ENCODE data around the gene RPL36.

GRCh38 chr19:5696196-5697021, 6.3 kb downstream of the RPL36 start:
- TF ChIP-seq PATZ1 (CRISPR knock-in tag; IDR thresholded peaks at IDR 0.05; ENCODE audit: borderline replicate concordance) (no peak), ISL1 (CRISPR knock-in tag; IDR thresholded peaks at IDR 0.05) (no peak), ARNTL (CRISPR knock-in tag; IDR thresholded peaks at IDR 0.05; ENCODE audit: borderline replicate concordance, low read depth) (no peak), ZFP30 (CRISPR knock-in tag; IDR thresholded peaks at IDR 0.05) (no peak), PPARA (CRISPR knock-in tag; IDR thresholded peaks at IDR 0.05; ENCODE audit: borderline replicate concordance) (no peak), BACH2 (CRISPR knock-in tag; IDR thresholded peaks at IDR 0.05; ENCODE audit: borderline replicate concordance) (no peak), ZNF565 (CRISPR knock-in tag; conservative IDR thresholded peaks at IDR 0.05; ENCODE audit: low read depth) (no peak), ZNF70 (CRISPR knock-in tag; IDR thresholded peaks at IDR 0.05) (no peak), OSR1 (CRISPR knock-in tag; IDR thresholded peaks at IDR 0.05) (no peak), ZFP3 (CRISPR knock-in tag; IDR thresholded peaks at IDR 0.05) (no peak), CREB5 (CRISPR knock-in tag; IDR thresholded peaks at IDR 0.05; ENCODE audit: low read depth) (no peak), TSHZ2 (CRISPR knock-in tag; IDR thresholded peaks at IDR 0.05) (no peak), RARB (CRISPR knock-in tag; IDR thresholded peaks at IDR 0.05) (no peak), ESRRG (CRISPR knock-in tag; IDR thresholded peaks at IDR 0.05) (no peak)

Data from SK-N-SH treated with all-trans-retinoic acid at 6 μM for 48 hours (cell line).